Measurements from ENCODE around the gene GALNT2. TPM values are rescaled to one million over a fixed set of nuclear protein-coding genes. Genes with fewer than 3 reads are reported as not detected.

GALNT2 gene
- total and polyA plus RNA-seq, 2 of the 4 experiments (the other 2 are of a cell fraction): 50.4 to 189 TPM

- H2BK15ac ChIP-seq (ENCODE audit: low read depth, low read length): no peak overlapping the region
- no peak overlapping the region for H3K9ac ChIP-seq (ENCODE audit: low read depth, low read length)
- peaks cover 15% of the 10 kb centered on the region for H3K9me1 ChIP-seq (ENCODE audit: insufficient read depth, low read length)
- dilution Hi-C loops (cut with HindIII; ENCODE audit: low sequenced_read_pairs, unreplicated experiment): no loop called here
- ATAC-seq (ENCODE audit: low read depth) (0 out of 2 replicates have a peak, but pooled peaks have one; percentile 6), DNase-seq (no peak)
- H3K27me3 ChIP-seq (ENCODE audit: control insufficient read depth, insufficient read depth, low read length): no peaks in the 10 kb centered on the region
- peaks cover 77% of the 10 kb centered on the region for H4K20me1 ChIP-seq (ENCODE audit: insufficient read depth, low read length)
- intact Hi-C loops (cut with micrococcal nuclease): no loop called here
- 80% methylated on average over 1 of the region's 12 CpGs; no CpG with 5 or more reads in 1 of the 2 experiments for WGBS, 2 experiments (ENCODE audit: extremely low coverage in 2 of 2, insufficient read length in 1 of 2)
- no peak overlapping the region for H3K56ac ChIP-seq (ENCODE audit: extremely low read depth, insufficient read depth, low read length)
- peaks cover 48 to 86% of the 10 kb centered on the region in 2 experiments for H3K79me1 ChIP-seq (ENCODE audit: low read depth in 1 of 2, low read length in 2 of 2)
- H4K91ac ChIP-seq (ENCODE audit: insufficient read depth, low read depth, low read length): no peak overlapping the region
- H2BK20ac ChIP-seq (ENCODE audit: low read depth, low read length): no peak overlapping the region
- ChIA-PET POLR2A (ENCODE audit: unreplicated experiment) (no interaction called here), CTCF (no interaction called here)
- H4K5ac ChIP-seq (ENCODE audit: low read depth, low read length): no peak overlapping the region
- BruUV-seq (replicated peaks): no TSS peak
- no peak overlapping the region for H4K8ac ChIP-seq (ENCODE audit: low read depth in 2 of 2, low read length in 2 of 2)
- no peak overlapping the region for H3K27ac ChIP-seq (ENCODE audit: insufficient read depth, low read length)
- no peak overlapping the region for H3K23ac ChIP-seq (ENCODE audit: low read depth, low read length)
- H3K4me3 ChIP-seq (ENCODE audit: insufficient read depth, low read depth, low read length): no peak overlapping the region
- H3K18ac ChIP-seq (ENCODE audit: low read depth, low read length): no peak overlapping the region
- H2BK5ac ChIP-seq (ENCODE audit: low read depth, low read length, poor library complexity, severe bottlenecking): no peak overlapping the region
- no peak overlapping the region for H2AFZ ChIP-seq (replicated peaks; ENCODE audit: low read length, poor library complexity)
- no peak overlapping the region for H2BK120ac ChIP-seq (ENCODE audit: low read depth, low read length)
- no peak for TF ChIP-seq CHD1 (IDR thresholded peaks at IDR 0.05; ENCODE audit: low read depth, low read length)
- no peak for TF ChIP-seq SMC3 (IDR thresholded peaks at IDR 0.05; ENCODE audit: low read depth, low read length)
- no peak for TF ChIP-seq RCOR1 (IDR thresholded peaks at IDR 0.05; ENCODE audit: insufficient replicate concordance, low read length)
- no peak for TF ChIP-seq MAFK (IDR thresholded peaks at IDR 0.05; ENCODE audit: low read depth, low read length)
- no peak for TF ChIP-seq RAD21 (IDR thresholded peaks at IDR 0.05; ENCODE audit: low read length)
- no peak for TF ChIP-seq RFX5 (IDR thresholded peaks at IDR 0.05; ENCODE audit: low read depth, low read length)
- TF ChIP-seq NFE2L2 (IDR thresholded peaks at IDR 0.05; ENCODE audit: low read depth, low read length): no peak
- TF ChIP-seq MXI1 (IDR thresholded peaks at IDR 0.05; ENCODE audit: borderline replicate concordance, low read depth, low read length): no peak
- no peak for TF ChIP-seq BHLHE40 (IDR thresholded peaks at IDR 0.05; ENCODE audit: low read depth, low read length)
- no peak for TF ChIP-seq CEBPB (IDR thresholded peaks at IDR 0.05; ENCODE audit: low read depth, low read length)
- no peak for TF ChIP-seq FOS (IDR thresholded peaks at IDR 0.05; ENCODE audit: low read depth, low read length)
- no peak for TF ChIP-seq POLR2A (IDR thresholded peaks at IDR 0.05; ENCODE audit: low read depth, low read length)
- TF ChIP-seq CTCF (conservative IDR thresholded peaks at IDR 0.05; ENCODE audit: low read depth, low read length): no peak
- H3K36me3 ChIP-seq (ENCODE audit: control insufficient read depth, insufficient read depth, low read length): no peaks in the 10 kb centered on the region
- H2AK5ac ChIP-seq (ENCODE audit: low read depth, low read length): no peak overlapping the region
- no peak overlapping the region; the same call in 1 of the 2 replicates for H3K4me2 ChIP-seq (ENCODE audit: low read depth, low read length)
- H3K14ac ChIP-seq (replicated peaks; ENCODE audit: low read depth, low read length): no peak overlapping the region
- no peaks in the 10 kb centered on the region for H3K9me3 ChIP-seq (ENCODE audit: control insufficient read depth, insufficient read depth, low read length)
- peaks cover 13% of the 10 kb centered on the region for H3K4me1 ChIP-seq (ENCODE audit: control insufficient read depth, insufficient read depth, low read length)
- H2AK9ac ChIP-seq (replicated peaks; ENCODE audit: low read depth, low read length, poor library complexity): no peak overlapping the region
- in situ Hi-C loops (cut with MboI; ENCODE audit: low sequenced_read_pairs): no loop called here
- H3K4ac ChIP-seq (ENCODE audit: low read depth, low read length): no peak overlapping the region
Observed at GRCh38 chr1:230158415-230159291, 91.6 kb downstream of the GALNT2 start.

Measured in IMR-90 (cell line).